OCI-LY7 (cell line): ENCODE results near the gene HDAC4. TPM values are rescaled to one million over a fixed set of nuclear protein-coding genes. Genes with fewer than 3 reads are reported as not detected.

ENCODE experiments used
- BruUV-seq: library from RNA; stranded (reverse); fragments of 400-500 nt; replicated peaks from 2 replicates; lab custom pipeline; 2021; lab: Mats Ljungman, UMichigan
- CTCF ChIA-PET: fragments of 300-600 bp; sonication (Branson Sonifier 250); formaldehyde crosslinking; loops from one replicate; lab custom pipeline; 2022; ENCODE audit warnings: antibody characterized with exemption; ENCODE audit not compliant: unreplicated experiment; lab: Charles Lee
- POLR2A ChIA-PET: fragments of 300-600 bp; sonication (Branson Sonifier 250); formaldehyde crosslinking; loops from one replicate; lab custom pipeline; 2022; ENCODE audit warnings: antibody characterized with exemption; lab: Charles Lee
- DNase-seq: peaks from one replicate; pipeline ENCODE4 v3.0.0-alpha.2; 2015; ENCODE audit warnings: low spot score
- H2AFZ ChIP-seq: fragments of 200-600 bp; sonication (generic), shearing (Covaris generic); 2 replicates; pipeline ENCODE4 v1.6.1; 2014; ENCODE audit warnings: mild to moderate bottlenecking, antibody characterized with exemption, low read length, moderate library complexity
- H3K27ac ChIP-seq: fragments of 200-600 bp; sonication (generic); 2 replicates; pipeline ENCODE4 v1.5.1; 2014; ENCODE audit warnings: mixed run types, low read depth, mild to moderate bottlenecking, moderate library complexity, low read length, inconsistent platforms; ENCODE audit not compliant: poor library complexity, severe bottlenecking
- H3K36me3 ChIP-seq: fragments of 200-600 bp; sonication (generic); 2 replicates; pipeline ENCODE4 v1.6.1; 2014; ENCODE audit warnings: mild to moderate bottlenecking, antibody characterized with exemption, low read length, moderate library complexity, mixed read lengths; ENCODE audit not compliant: insufficient read depth
- H3K4me1 ChIP-seq: fragments of 200-600 bp; sonication (generic); 2 replicates; pipeline ENCODE4 v1.5.1; 2014; ENCODE audit warnings: mild to moderate bottlenecking, low read length; ENCODE audit not compliant: insufficient read depth, poor library complexity, severe bottlenecking
- H3K4me2 ChIP-seq: fragments of 200-600 bp; sonication (generic); 2 replicates; pipeline ENCODE4 v1.6.1; 2014; ENCODE audit warnings: mild to moderate bottlenecking, low read length
- H3K4me3 ChIP-seq: fragments of 200-600 bp; sonication (generic); 2 replicates; pipeline ENCODE4 v1.5.1; 2014; ENCODE audit warnings: mild to moderate bottlenecking, low read depth, low read length; ENCODE audit not compliant: poor library complexity, severe bottlenecking
- H3K79me2 ChIP-seq: fragments of 200-600 bp; sonication (generic); 2 replicates; pipeline ENCODE4 v1.6.1; 2016; ENCODE audit warnings: low read depth, mild to moderate bottlenecking, low read length, moderate library complexity, mixed read lengths; ENCODE audit not compliant: insufficient read depth
- H3K9me2 ChIP-seq: fragments of 200-600 bp; sonication (generic); 2 replicates; pipeline ENCODE4 v1.6.1; 2016; ENCODE audit warnings: mild to moderate bottlenecking, low read length, mixed read lengths; ENCODE audit not compliant: insufficient read depth
- H3K9me3 ChIP-seq: fragments of 200-600 bp; sonication (generic); 2 replicates; pipeline ENCODE4 v1.6.1; 2014; ENCODE audit warnings: mild to moderate bottlenecking, mixed run types, low read length, mixed read lengths
- H4K20me1 ChIP-seq: fragments of 200-600 bp; sonication (generic); 2 replicates; pipeline ENCODE4 v1.6.1; 2014; ENCODE audit warnings: mild to moderate bottlenecking, antibody characterized with exemption, low read length, moderate library complexity, mixed read lengths; ENCODE audit not compliant: insufficient read depth
- CTCF ChIP-seq: fragments of 200-600 bp; sonication (generic); conservative IDR thresholded peaks from 2 replicates; pipeline ENCODE4 v1.5.1; 2014; ENCODE audit warnings: mild to moderate bottlenecking, antibody characterized with exemption, low read length, moderate library complexity, mixed read lengths
- EZH2phosphoT487 ChIP-seq: fragments of 200-600 bp; sonication (generic); IDR thresholded peaks from 2 replicates; pipeline ENCODE4 v1.6.1; 2018; ENCODE audit warnings: low read depth, borderline replicate concordance, mild to moderate bottlenecking, mixed run types, antibody characterized with exemption, low read length, moderate library complexity, mixed read lengths
- intact Hi-C: fragments of 100-400 bp; cut with micrococcal nuclease; formaldehyde crosslinking; loops from one replicate; pipeline ENCODE4 v1.10.0; 2022; ENCODE audit not compliant: unreplicated experiment
- total RNA-seq, 2 experiments: library from RNA; depleted of rRNA in 1 of 2; stranded (reverse); fragments of >200 nt in 1 of 2; shearing (Covaris generic) in 1 of 2; gene quantifications; 2 replicates each; pipeline ENCODE4 v1.2.3, GENCODE V29; 2014 to 2022

HDAC4 gene
- total RNA-seq, 2 experiments from 2014 or later = 10.2 to 20.6 TPM

GRCh38 chr2:239360421-239361310 is 40.2 kb downstream of the HDAC4 start:
- no peaks in the 10 kb centered on the region for H3K9me2 ChIP-seq
- H3K4me2 ChIP-seq = no peak overlapping the region
- H3K27ac ChIP-seq = no peak overlapping the region
- H4K20me1 ChIP-seq = no peaks in the 10 kb centered on the region; the same call in 1 of the 2 replicates
- H3K9me3 ChIP-seq = no peaks in the 10 kb centered on the region
- ChIA-PET POLR2A (no interaction called here), CTCF (no interaction called here)
- no peak for TF ChIP-seq EZH2phosphoT487
- no peak for TF ChIP-seq CTCF
- BruUV-seq = no TSS peak
- DNase-seq = no peak
- H3K4me1 ChIP-seq = no peaks in the 10 kb centered on the region
- no peaks in the 10 kb centered on the region for H3K79me2 ChIP-seq
- no peak overlapping the region for H2AFZ ChIP-seq
- intact Hi-C loops = no loop called here
- H3K36me3 ChIP-seq = no peaks in the 10 kb centered on the region
- no peak overlapping the region for H3K4me3 ChIP-seq

DNA sequence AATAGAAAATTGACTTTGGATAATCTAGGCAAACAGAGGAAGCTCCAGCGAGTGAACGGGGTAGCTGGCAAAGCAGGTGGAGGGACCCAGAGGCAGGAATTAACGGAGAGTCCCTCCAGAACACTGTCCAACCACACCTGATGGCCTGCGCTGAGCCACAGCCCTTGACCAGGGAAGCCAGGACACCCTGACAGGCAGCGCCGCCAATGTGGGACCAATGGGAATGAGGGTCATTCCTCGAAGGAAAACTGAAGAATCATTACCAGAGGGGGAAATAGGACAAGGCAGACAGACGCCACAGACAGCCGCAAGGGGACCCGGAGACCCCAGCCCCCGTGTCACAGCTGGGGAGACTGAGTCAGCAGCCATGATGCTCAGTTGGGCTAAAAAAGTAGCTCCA is 40.8 kb downstream of the HDAC4 start:
- H3K79me2 ChIP-seq = no peaks in the 10 kb centered on the region
- H3K4me2 ChIP-seq = no peak overlapping the region
- no peaks in the 10 kb centered on the region; the same call in 1 of the 2 replicates for H4K20me1 ChIP-seq
- intact Hi-C loops = no loop called here
- H3K4me3 ChIP-seq = no peak overlapping the region
- TF ChIP-seq CTCF (no peak), EZH2phosphoT487 (no peak)
- DNase-seq = no peak
- H3K36me3 ChIP-seq = no peaks in the 10 kb centered on the region
- H3K4me1 ChIP-seq = no peaks in the 10 kb centered on the region
- no peak overlapping the region for H3K27ac ChIP-seq
- peaks cover 3% of the 10 kb centered on the region; the same call in 1 of the 2 replicates for H3K9me3 ChIP-seq
- no TSS peak for BruUV-seq
- no peaks in the 10 kb centered on the region for H3K9me2 ChIP-seq
- ChIA-PET CTCF (no interaction called here), POLR2A (no interaction called here)
- no peak overlapping the region for H2AFZ ChIP-seq
